HG03095 (cell line): Measurements from ENCODE around the gene SLC10A1.

ENCODE experiments used
- ATAC-seq: cut with Tn5 transposase; IDR thresholded peaks from one replicate; pipeline ENCODE4 v1.9.1; 2021; ENCODE audit warnings: moderate library complexity; ENCODE audit not compliant: unreplicated experiment

Gene SLC10A1

GRCh38 chr14:69808919-69809808, 12.1 kb upstream of the SLC10A1 start:
- ATAC-seq = no peak

- no peak for ATAC-seq
Measured at GRCh38 chr14:69807192-69807591, 10.2 kb upstream of the SLC10A1 start.

DNA sequence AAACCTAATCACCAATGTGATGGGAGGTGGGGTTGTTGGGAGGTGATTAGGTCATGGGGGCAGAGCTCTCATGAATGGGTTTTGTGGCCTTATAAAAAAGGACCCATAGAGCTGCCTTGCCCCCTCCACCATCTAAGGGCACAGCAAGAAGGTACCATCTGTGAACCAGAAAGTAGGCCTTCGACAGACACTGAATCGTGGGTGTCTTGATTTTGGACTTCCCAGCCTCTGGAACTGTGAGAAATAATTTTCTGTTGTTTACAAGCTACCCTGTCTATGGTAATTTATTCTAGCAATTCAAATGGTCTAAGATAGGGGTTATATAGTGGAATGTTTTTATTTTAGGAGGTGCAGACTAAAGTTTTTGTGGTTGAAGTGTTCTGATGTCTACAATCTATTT, 7.9 kb upstream of the SLC10A1 start:
- no peak for ATAC-seq

GRCh38 chr14:69803753-69804152, 6.7 kb upstream of the SLC10A1 start:
- ATAC-seq = no peak

GRCh38 chr14:69798339-69798735, 1.3 kb upstream of the SLC10A1 start:
- no peak for ATAC-seq

GRCh38 chr14:69797573-69798338, 715 bp upstream of the SLC10A1 start:
- no peak for ATAC-seq

DNA sequence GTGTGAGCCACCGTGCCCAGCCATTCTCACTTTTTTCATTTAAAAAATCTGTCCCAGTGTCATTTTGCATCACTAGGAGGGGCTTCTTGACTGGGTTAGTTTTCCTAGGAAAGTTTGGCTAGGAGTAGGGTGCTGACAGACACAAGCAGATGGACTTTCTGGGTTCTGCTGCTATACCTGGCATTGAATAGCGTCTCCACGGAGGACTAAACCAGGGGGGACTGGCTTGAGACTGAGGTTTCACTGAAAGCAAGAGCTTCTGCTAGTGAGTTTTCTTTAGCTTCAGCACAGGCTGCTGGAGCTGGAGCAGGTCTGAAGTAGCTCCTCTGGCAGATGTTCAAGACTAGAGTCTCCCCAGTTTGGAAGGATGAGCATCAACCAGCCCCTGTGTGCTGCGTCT, 1.4 kb downstream of the SLC10A1 start:
- ATAC-seq = no peak

DNA sequence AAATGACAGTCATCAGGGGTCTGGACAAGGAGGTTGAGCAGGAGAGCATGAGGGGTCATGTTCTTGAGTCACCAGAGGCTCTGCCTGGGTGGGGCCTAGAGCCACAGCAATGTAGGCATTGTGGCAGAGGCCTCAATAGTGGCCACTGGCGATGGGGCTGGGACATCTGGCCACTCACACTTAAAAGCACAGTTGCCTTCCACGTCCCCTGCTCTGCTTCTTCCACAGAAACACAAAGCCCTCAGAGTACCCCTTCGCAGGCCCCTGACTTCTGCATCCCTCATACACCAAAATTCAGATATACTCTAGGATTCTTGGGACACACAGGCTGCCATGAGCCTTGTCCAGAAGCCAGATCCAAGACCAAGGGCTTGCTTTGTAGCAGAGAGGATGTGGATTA, 2.2 kb downstream of the SLC10A1 start:
- ATAC-seq = no peak

- ATAC-seq = no peak
Measured at GRCh38 chr14:69792887-69793421, 4.1 kb downstream of the SLC10A1 start.

GRCh38 chr14:69789118-69789640, 7.9 kb downstream of the SLC10A1 start:
- no peak for ATAC-seq

DNA sequence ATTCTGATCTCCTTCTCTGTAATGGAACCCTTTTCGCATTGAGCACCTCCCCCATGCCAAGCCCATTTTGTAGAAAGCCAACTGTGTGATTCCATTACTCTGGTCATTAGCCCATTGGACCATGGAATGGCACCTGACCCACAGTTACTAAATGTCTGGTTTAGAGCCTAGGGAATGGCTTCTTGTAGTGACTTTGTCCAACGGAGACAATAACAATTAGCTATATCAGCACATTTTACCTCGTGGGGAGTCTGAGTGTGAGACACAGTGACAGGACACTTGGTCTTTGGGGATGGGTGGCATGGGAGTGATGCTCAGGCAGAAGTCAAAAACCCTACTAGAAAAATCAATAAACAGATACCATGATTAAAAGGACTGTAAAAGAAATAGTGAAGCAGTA, 10.4 kb downstream of the SLC10A1 start:
- no peak for ATAC-seq

GRCh38 chr14:69784942-69785341, 12.1 kb downstream of the SLC10A1 start:
- no peak for ATAC-seq

- no peak for ATAC-seq
Measured at GRCh38 chr14:69780952-69781351, 16.1 kb downstream of the SLC10A1 start.

DNA sequence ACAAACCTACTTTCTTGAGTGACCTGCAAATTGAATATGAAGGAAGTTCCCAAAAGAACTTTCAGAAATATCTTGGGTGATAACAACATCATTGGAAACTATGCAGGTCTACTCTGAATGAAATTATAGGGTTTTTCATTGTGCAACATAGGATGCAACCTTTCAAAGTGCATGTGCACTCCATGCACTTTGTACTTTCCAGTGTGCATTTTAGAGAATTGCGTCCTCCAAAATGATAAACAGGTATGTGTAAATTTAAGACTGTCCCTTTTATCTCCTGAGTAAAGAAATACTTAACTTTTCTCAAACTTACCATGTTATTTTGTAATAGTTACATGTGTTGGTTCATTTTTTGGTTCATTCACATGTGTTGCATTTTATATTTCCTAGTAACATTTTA, 16.9 kb downstream of the SLC10A1 start:
- ATAC-seq = no peak

GRCh38 chr14:69779088-69779487, 18.0 kb downstream of the SLC10A1 start:
- no peak for ATAC-seq

DNA sequence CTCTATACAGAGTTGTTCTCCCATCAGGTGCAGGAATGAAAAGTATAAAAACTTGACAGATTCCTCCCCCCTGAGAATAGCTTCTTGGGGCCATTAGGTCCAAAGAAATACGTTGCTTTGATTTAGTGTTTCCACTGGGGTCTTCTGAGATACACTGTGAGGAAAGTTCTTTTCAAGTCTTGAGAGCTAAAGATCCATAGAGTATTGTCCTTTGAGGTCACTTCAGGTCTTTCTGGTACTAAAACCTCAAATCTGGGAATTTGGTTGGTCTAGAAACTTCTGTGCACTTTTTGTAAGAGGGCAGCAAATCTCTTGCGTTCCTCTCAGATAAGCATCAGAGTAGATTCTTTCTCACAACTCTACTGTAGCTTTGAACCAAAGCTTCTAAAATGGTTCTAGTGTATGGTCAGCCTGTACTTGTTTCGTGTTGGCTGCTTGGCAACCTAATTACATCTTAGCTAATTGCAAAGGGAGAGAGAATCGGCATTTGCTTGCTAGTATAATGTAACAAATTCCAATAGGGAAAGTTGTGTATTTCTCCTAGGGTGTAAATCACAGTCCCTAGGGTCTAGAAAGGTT, 20.1 kb downstream of the SLC10A1 start:
- no peak for ATAC-seq

DNA sequence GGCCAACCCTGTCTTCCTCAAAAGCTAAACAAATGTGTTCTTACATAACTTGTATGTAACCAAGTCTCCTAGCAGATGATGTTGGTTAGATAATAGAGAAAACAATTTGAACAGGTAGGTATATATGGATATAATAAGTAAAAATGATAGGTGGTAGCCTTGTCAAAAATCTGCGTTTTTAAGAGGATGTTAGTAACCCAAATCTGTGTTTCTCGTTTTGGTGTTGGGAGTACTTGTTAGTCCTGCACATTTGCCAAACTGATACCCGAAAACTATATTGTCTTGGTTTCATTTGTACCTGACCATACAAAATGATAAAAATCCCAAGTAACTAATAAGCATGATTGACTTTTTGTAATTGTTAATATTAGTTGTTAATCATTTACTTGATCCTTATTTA, 22.0 kb downstream of the SLC10A1 start:
- ATAC-seq = no peak

GRCh38 chr14:69773571-69774276, 23.3 kb downstream of the SLC10A1 start:
- ATAC-seq = no peak

DNA sequence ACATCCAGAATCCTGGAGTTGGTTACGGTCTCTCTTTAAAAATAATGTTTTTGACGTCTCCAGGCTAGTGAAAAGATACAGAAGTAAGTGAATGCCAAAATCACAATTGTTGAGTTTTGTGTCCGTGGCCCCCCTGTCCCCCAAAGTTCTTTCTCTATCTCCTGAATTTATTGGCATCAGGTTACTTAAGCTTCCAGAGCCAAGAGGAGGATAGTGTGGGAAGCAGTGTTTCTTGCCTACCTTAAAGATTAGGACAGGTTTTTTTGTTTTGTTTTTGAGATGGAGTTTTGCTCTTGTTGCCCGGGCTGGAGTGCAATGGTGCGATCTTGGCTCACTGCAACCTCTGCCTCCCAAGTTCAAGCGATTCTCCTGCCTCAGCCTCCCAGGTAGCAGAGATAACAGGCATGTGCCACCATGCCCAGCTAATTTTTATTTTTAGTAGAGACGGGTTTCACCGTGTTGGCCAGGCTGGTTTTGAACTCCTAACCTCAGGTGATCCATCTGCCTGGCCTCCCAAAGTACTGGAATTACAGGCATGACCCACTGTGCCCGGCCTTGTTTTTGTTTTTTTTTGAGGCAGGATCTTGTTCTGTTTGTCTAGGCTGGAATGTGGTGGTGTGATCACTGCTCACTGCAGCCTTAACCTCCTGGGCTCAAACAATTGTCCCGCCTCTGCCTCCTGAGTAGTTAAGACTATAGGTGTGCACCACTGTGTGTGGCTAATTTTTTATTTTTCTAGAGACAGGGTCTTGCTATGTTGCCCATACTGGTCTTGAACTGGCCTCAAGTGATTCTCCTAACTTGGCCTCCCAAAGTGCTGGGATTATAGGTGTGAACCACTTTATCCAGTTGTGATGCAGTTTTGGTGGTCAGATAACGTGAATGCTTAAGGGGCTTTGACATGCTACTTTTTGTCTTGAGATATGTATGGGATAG, 24.7 kb downstream of the SLC10A1 start:
- ATAC-seq = no peak

GRCh38 chr14:69771136-69771535, 25.9 kb downstream of the SLC10A1 start:
- ATAC-seq = no peak
